Activated naive CD4-positive, alpha-beta T cell treated with anti-CD3 and anti-CD28 coated beads, Interleukin-2, amount 50 U/mL, for 24 hours (primary cell): ENCODE measurements around the gene THG1L.
"Not testable (repeated sequence)": the region's sequence is repeated elsewhere in the genome, so short reads cannot be mapped to it uniquely, and the experiment has no call there.

ENCODE experiments used
- H3K27ac Mint-ChIP-seq: one replicate; pipeline ENCODE4 v1.8.0; 2021; ENCODE audit warnings: mild to moderate bottlenecking, mixed read lengths
- H3K27me3 Mint-ChIP-seq: one replicate; pipeline ENCODE4 v1.8.0; 2021; ENCODE audit warnings: mixed read lengths
- H3K36me3 Mint-ChIP-seq: one replicate; pipeline ENCODE4 v1.8.0; 2021; ENCODE audit warnings: mixed read lengths
- H3K4me1 Mint-ChIP-seq: one replicate; pipeline ENCODE4 v1.8.0; 2021; ENCODE audit warnings: mixed read lengths
- H3K4me3 Mint-ChIP-seq: one replicate; pipeline ENCODE4 v1.8.0; 2021; ENCODE audit warnings: mild to moderate bottlenecking, mixed read lengths
- H3K9me3 Mint-ChIP-seq: one replicate; pipeline ENCODE4 v1.8.0; 2021; ENCODE audit warnings: mixed read lengths

The THG1L gene

GRCh38 chr5:157731272-157732129, at the start of gene THG1L:
Gene THG1L (plus strand): TSS chr5:157731420. CDS start chr5:157731441, 21 bp downstream.
- H3K36me3 Mint-ChIP-seq, result peaks cover 8% of the 10 kb centered on the region
- H3K9me3 Mint-ChIP-seq, result no peaks in the 10 kb centered on the region
- H3K4me3 Mint-ChIP-seq, result peak within 1 kb of the TSS; percentile 97
- H3K27ac Mint-ChIP-seq, result peak within 1 kb of the TSS; percentile 99
- no peaks in the 10 kb centered on the region for H3K27me3 Mint-ChIP-seq
- peaks cover 42% of the 10 kb centered on the region for H3K4me1 Mint-ChIP-seq

DNA sequence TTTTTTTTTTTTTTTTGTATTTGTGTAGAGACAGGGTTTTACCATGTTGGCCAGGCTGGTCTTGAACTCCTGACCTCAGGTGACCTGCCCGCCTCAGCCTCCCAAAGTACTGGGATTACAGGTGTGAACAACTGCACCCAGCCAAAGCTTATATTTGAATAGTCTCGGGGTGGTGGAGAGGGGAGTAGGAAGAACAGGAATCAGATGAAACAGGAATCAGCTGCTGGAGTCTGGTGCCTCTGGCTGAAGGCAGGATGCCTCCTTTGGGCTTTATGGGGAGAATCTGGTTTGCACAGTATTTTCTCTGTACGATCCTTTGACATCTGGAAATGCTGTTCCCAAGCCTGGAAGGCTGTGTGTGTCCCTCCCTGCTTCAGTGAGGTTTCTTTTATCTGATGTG, 49.0 kb upstream of the THG1L start:
- no peaks in the 10 kb centered on the region for H3K9me3 Mint-ChIP-seq
- no peaks in the 10 kb centered on the region for H3K4me1 Mint-ChIP-seq
- no peaks in the 10 kb centered on the region for H3K36me3 Mint-ChIP-seq
- H3K27ac Mint-ChIP-seq, result no peak overlapping the region
- no peaks in the 10 kb centered on the region for H3K27me3 Mint-ChIP-seq
- H3K4me3 Mint-ChIP-seq, result no peak overlapping the region

- H3K27ac Mint-ChIP-seq, H3K4me3 Mint-ChIP-seq, H3K9me3 Mint-ChIP-seq, H3K4me1 Mint-ChIP-seq, H3K27me3 Mint-ChIP-seq, H3K36me3 Mint-ChIP-seq: not testable (repeated sequence)
These were observed 44.7 kb upstream of the THG1L start for GRCh38 chr5:157686276-157687197.

- Mint-ChIP-seq H3K4me3 (no peak overlapping the region), H3K27ac (no peak overlapping the region), H3K36me3 (peaks cover 4% of the 10 kb centered on the region), H3K9me3 (no peaks in the 10 kb centered on the region), H3K4me1 (no peaks in the 10 kb centered on the region), H3K27me3 (peaks cover 3% of the 10 kb centered on the region)
These were observed 44.0 kb upstream of the THG1L start for GRCh38 chr5:157687198-157687554.

GRCh38 chr5:157689942-157690689, 41.1 kb upstream of the THG1L start:
- Mint-ChIP-seq H3K9me3 (no peaks in the 10 kb centered on the region), H3K27me3 (peaks cover 4% of the 10 kb centered on the region), H3K4me1 (no peaks in the 10 kb centered on the region), H3K36me3 (peaks cover 4% of the 10 kb centered on the region), H3K27ac (no peak overlapping the region), H3K4me3 (no peak overlapping the region)

GRCh38 chr5:157690690-157691433, 40.4 kb upstream of the THG1L start:
- Mint-ChIP-seq H3K4me1 (no peaks in the 10 kb centered on the region), H3K9me3 (no peaks in the 10 kb centered on the region), H3K4me3 (no peak overlapping the region), H3K27me3 (peaks cover 4% of the 10 kb centered on the region), H3K27ac (no peak overlapping the region), H3K36me3 (peaks cover 4% of the 10 kb centered on the region)

DNA sequence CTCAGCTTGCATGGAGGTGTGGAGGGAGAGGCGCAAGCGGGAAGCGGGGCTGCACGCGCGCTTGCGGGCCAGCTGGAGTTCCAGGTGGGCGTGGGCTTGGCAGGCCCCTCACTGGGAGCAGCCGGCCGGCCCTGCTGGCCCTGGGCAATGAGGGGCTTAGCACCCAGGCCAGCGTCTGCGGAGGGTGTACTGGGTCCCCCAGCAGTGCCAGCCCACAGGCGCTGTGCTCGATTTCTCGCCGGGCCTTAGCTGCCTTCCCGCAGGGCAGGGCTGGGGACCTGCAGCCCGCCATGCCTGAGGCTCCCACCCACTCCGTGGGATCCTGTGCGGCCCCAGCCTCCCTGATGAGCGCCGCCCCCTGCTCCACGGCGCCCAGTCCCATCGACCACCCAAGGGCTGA, 37.4 kb upstream of the THG1L start:
- H3K9me3 Mint-ChIP-seq, H3K4me3 Mint-ChIP-seq, H3K4me1 Mint-ChIP-seq, H3K27me3 Mint-ChIP-seq, H3K27ac Mint-ChIP-seq, H3K36me3 Mint-ChIP-seq: not testable (repeated sequence)

GRCh38 chr5:157696154-157696553, 35.1 kb upstream of the THG1L start:
- H3K36me3 Mint-ChIP-seq, H3K27ac Mint-ChIP-seq, H3K4me1 Mint-ChIP-seq, H3K27me3 Mint-ChIP-seq, H3K9me3 Mint-ChIP-seq, H3K4me3 Mint-ChIP-seq: not testable (repeated sequence)

DNA sequence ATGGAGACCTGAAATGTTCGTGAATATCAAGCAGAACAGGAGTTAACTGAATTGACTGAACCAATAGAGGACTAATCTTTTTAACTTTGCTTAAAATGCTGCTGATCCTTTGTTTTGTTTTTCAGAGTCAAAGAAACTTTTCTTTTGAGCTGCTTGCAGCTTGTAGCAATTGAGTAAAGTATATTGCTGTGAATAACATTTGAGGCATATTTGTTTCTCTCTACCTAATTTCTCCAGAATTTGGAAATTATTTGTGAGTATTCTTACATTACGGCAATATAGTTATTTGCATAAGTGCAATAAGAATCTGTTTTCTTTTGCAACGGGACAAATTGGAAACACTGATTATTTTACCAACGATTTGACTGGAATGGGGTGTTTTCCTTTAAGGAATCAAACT, 32.5 kb upstream of the THG1L start:
- H3K4me3 Mint-ChIP-seq, H3K9me3 Mint-ChIP-seq, H3K27me3 Mint-ChIP-seq, H3K36me3 Mint-ChIP-seq, H3K27ac Mint-ChIP-seq, H3K4me1 Mint-ChIP-seq: not testable (repeated sequence)

DNA sequence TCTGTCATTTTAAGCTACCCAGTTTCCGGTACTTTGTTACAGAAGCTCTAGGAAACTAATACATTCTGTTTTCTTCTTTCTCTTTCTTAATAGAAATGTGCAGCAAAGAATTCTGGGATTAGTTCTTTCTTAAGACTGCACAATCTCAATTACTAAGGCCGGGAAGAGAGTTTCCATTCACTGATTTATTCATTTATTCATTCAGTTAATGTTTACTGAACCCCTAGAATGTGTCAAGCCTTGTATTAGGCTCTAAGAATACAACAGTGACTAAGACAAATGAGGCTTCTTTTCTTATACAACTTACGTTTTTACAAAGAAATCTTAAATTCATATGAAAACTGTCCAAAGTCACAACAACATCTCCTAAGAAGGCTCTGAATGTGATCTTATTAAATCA, 27.5 kb upstream of the THG1L start:
- no peaks in the 10 kb centered on the region for H3K36me3 Mint-ChIP-seq
- no peaks in the 10 kb centered on the region for H3K9me3 Mint-ChIP-seq
- H3K4me1 Mint-ChIP-seq, result no peaks in the 10 kb centered on the region
- H3K4me3 Mint-ChIP-seq, result no peak overlapping the region
- peaks cover 5% of the 10 kb centered on the region for H3K27me3 Mint-ChIP-seq
- H3K27ac Mint-ChIP-seq, result no peak overlapping the region

DNA sequence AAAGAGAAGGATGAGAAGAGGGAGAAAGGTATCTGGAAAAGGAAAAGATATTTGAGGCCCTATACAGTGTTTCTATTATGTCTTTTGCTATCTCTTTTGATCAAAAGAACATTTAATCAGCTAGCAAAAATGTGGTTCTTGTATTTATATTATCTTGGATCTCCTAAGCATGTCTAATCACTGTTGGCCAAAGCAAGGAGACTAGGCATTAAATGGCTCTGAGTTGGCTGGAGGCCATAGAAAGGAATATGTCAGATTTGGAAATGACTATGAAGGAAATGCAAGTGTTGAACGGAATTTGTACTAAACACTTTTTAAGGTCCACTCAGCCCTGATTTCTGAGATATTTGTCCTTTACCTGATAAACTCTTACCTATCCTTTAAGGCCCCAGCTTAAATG, 22.4 kb upstream of the THG1L start:
- H3K4me1 Mint-ChIP-seq, result peaks cover 6% of the 10 kb centered on the region
- no peaks in the 10 kb centered on the region for H3K36me3 Mint-ChIP-seq
- H3K4me3 Mint-ChIP-seq, result no peak overlapping the region
- no peaks in the 10 kb centered on the region for H3K9me3 Mint-ChIP-seq
- no peak overlapping the region for H3K27ac Mint-ChIP-seq
- peaks cover 4% of the 10 kb centered on the region for H3K27me3 Mint-ChIP-seq

DNA sequence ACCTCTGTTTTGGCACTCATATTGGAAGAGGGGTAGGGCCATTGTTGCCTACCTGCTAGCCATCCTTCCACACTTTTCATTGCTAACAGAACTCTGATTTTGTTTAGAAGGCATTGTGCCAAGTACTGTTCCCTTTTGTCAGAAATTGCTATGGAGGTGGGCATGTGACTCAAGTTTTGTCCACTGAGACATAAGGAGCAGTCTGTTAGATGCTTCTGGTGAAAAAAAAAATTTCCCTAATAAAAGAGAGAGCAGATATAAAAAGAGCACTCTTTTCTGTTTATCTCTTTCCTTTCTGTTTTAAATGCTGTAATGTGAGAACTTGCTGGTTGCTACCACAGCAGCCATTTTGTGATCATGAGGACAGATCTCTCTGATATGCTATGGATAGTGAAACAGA, 21.9 kb upstream of the THG1L start:
- Mint-ChIP-seq H3K9me3 (no peaks in the 10 kb centered on the region), H3K36me3 (no peaks in the 10 kb centered on the region), H3K4me1 (peaks cover 7% of the 10 kb centered on the region), H3K27ac (no peak overlapping the region), H3K4me3 (no peak overlapping the region), H3K27me3 (peaks cover 2% of the 10 kb centered on the region)

DNA sequence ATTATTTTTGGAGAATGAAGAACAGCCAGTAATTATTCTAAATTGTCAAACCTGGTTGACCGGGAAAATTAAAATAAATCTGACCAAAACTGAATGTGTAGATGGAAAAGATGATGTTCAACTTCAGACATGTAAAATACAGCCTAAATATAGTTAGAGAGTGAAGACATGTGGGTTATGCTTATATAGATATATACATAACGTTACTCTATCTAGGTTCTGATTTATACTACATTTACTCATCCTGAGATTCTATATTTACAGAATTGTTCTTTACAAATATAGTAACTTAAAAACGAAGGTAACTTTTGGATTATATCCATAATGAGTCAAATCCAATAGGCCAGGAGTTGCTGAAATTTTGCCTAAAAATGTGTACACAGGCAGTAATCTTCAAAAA, 20.8 kb upstream of the THG1L start:
- H3K27ac Mint-ChIP-seq, result no peak overlapping the region
- no peaks in the 10 kb centered on the region for H3K27me3 Mint-ChIP-seq
- H3K4me1 Mint-ChIP-seq, result peaks cover 9% of the 10 kb centered on the region
- no peaks in the 10 kb centered on the region for H3K9me3 Mint-ChIP-seq
- no peaks in the 10 kb centered on the region for H3K36me3 Mint-ChIP-seq
- H3K4me3 Mint-ChIP-seq, result no peak overlapping the region

- Mint-ChIP-seq H3K27me3 (no peaks in the 10 kb centered on the region), H3K27ac (no peak overlapping the region), H3K4me1 (peaks cover 9% of the 10 kb centered on the region), H3K9me3 (no peaks in the 10 kb centered on the region), H3K36me3 (no peaks in the 10 kb centered on the region), H3K4me3 (no peak overlapping the region)
These were observed 20.3 kb upstream of the THG1L start for GRCh38 chr5:157710882-157711281.
